Activated T-cell treated with anti-CD3 and anti-CD28 coated beads, Interleukin-2, amount 50 U/mL, for 4 hours (primary cell): Measurements from ENCODE around the gene ELP6. TPM values are rescaled to one million over a fixed set of nuclear protein-coding genes. Genes with fewer than 3 reads are reported as not detected.
A peak's percentile ranks its signal among the peaks of the same experiment; 100 is the strongest.
"Not testable (repeated sequence)": the region's sequence is repeated elsewhere in the genome, so short reads cannot be mapped to it uniquely, and the experiment has no call there.

Experiments used
- ATAC-seq, 2 donors: fragments of 200-7000 bp; cut with Tn5 transposase; one replicate each; pipeline ENCODE4 v1.10.0; 2021
- DNase-seq: peaks from one replicate; pipeline ENCODE4 v3.0.0-alpha.2; 2020
- H3K27me3 Mint-ChIP-seq: one replicate; pipeline ENCODE4 v1.8.0; 2021; ENCODE audit warnings: low read depth, mixed read lengths
- H3K36me3 Mint-ChIP-seq: one replicate; pipeline ENCODE4 v1.8.0; 2022; ENCODE audit warnings: mixed read lengths; ENCODE audit not compliant: insufficient read depth
- H3K4me1 Mint-ChIP-seq: one replicate; pipeline ENCODE4 v1.8.0; 2021; ENCODE audit warnings: low read depth, mixed read lengths
- H3K4me3 Mint-ChIP-seq: one replicate; pipeline ENCODE4 v1.8.0; 2021; ENCODE audit warnings: mild to moderate bottlenecking, moderate library complexity, mixed read lengths
- H3K9me3 Mint-ChIP-seq: one replicate; pipeline ENCODE4 v1.8.0; 2021; ENCODE audit warnings: mixed read lengths
- total RNA-seq, 3 donors: library from RNA; stranded (reverse); gene quantifications; one replicate each; pipeline ENCODE4 v1.2.1, GENCODE V29; 2021

ELP6 gene
- total RNA-seq, 3 donors from 2014 or later: 34.7 to 40.5 (median 39.2) TPM

GRCh38 chr3:47491186-47491585 is 22.3 kb downstream of the ELP6 start:
- Mint-ChIP-seq H3K27me3 (no peaks in the 10 kb centered on the region), H3K4me3 (no peak overlapping the region), H3K36me3 (peaks cover 10% of the 10 kb centered on the region), H3K9me3 (no peaks in the 10 kb centered on the region), H3K4me1 (no peaks in the 10 kb centered on the region)
- no peak for DNase-seq
- no peak for ATAC-seq

- ATAC-seq (no peak), DNase-seq (no peak)
- no peaks in the 10 kb centered on the region for H3K9me3 Mint-ChIP-seq
- no peaks in the 10 kb centered on the region for H3K4me1 Mint-ChIP-seq
- peaks cover 5% of the 10 kb centered on the region for H3K36me3 Mint-ChIP-seq
- no peaks in the 10 kb centered on the region for H3K27me3 Mint-ChIP-seq
- H3K4me3 Mint-ChIP-seq: no peak overlapping the region
Measured at GRCh38 chr3:47487265-47487664, 26.2 kb downstream of the ELP6 start.

- Mint-ChIP-seq H3K9me3 (no peaks in the 10 kb centered on the region), H3K4me3 (no peak overlapping the region), H3K36me3 (peaks cover under 1% of the 10 kb centered on the region), H3K27me3 (no peaks in the 10 kb centered on the region), H3K4me1 (no peaks in the 10 kb centered on the region)
- ATAC-seq (no peak), DNase-seq (no peak)
Measured at GRCh38 chr3:47485812-47486211, 27.7 kb downstream of the ELP6 start.

GRCh38 chr3:47482366-47482765 is 31.1 kb downstream of the ELP6 start:
- H3K36me3 Mint-ChIP-seq: no peaks in the 10 kb centered on the region
- no peak overlapping the region for H3K4me3 Mint-ChIP-seq
- H3K9me3 Mint-ChIP-seq: no peaks in the 10 kb centered on the region
- no peak for ATAC-seq
- no peaks in the 10 kb centered on the region for H3K27me3 Mint-ChIP-seq
- no peak for DNase-seq
- peaks cover 3% of the 10 kb centered on the region for H3K4me1 Mint-ChIP-seq

- H3K4me3 Mint-ChIP-seq, H3K27me3 Mint-ChIP-seq, DNase-seq, H3K9me3 Mint-ChIP-seq, ATAC-seq, H3K4me1 Mint-ChIP-seq, H3K36me3 Mint-ChIP-seq: not testable (repeated sequence)
Measured at GRCh38 chr3:47481763-47482162, 31.7 kb downstream of the ELP6 start.

GRCh38 chr3:47480267-47480666 is 33.2 kb downstream of the ELP6 start:
- DNase-seq, H3K36me3 Mint-ChIP-seq, ATAC-seq, H3K4me3 Mint-ChIP-seq, H3K27me3 Mint-ChIP-seq, H3K9me3 Mint-ChIP-seq: not testable (repeated sequence)
- H3K4me1 Mint-ChIP-seq: peaks cover 11% of the 10 kb centered on the region

GRCh38 chr3:47479826-47480160 is 33.7 kb downstream of the ELP6 start:
- H3K9me3 Mint-ChIP-seq: no peaks in the 10 kb centered on the region
- no peaks in the 10 kb centered on the region for H3K36me3 Mint-ChIP-seq
- no peak overlapping the region for H3K4me3 Mint-ChIP-seq
- H3K4me1 Mint-ChIP-seq: peaks cover 15% of the 10 kb centered on the region
- DNase-seq: no peak
- no peak for ATAC-seq
- H3K27me3 Mint-ChIP-seq: no peaks in the 10 kb centered on the region

- H3K4me3 Mint-ChIP-seq: no peak overlapping the region
- H3K36me3 Mint-ChIP-seq: no peaks in the 10 kb centered on the region
- no peak for DNase-seq
- no peak for ATAC-seq
- no peaks in the 10 kb centered on the region for H3K9me3 Mint-ChIP-seq
- peaks cover 30% of the 10 kb centered on the region for H3K4me1 Mint-ChIP-seq
- H3K27me3 Mint-ChIP-seq: no peaks in the 10 kb centered on the region
Measured at GRCh38 chr3:47478022-47478421, 35.5 kb downstream of the ELP6 start.

GRCh38 chr3:47476644-47477199 is 36.8 kb downstream of the ELP6 start:
- H3K4me1 Mint-ChIP-seq: peaks cover 34% of the 10 kb centered on the region
- no peak for ATAC-seq
- H3K27me3 Mint-ChIP-seq: no peaks in the 10 kb centered on the region
- no peaks in the 10 kb centered on the region for H3K9me3 Mint-ChIP-seq
- H3K4me3 Mint-ChIP-seq: peak overlapping the region; percentile 92
- DNase-seq: no peak
- no peaks in the 10 kb centered on the region for H3K36me3 Mint-ChIP-seq

- H3K27me3 Mint-ChIP-seq: no peaks in the 10 kb centered on the region
- ATAC-seq (no peak), DNase-seq (no peak)
- no peaks in the 10 kb centered on the region for H3K9me3 Mint-ChIP-seq
- no peaks in the 10 kb centered on the region for H3K36me3 Mint-ChIP-seq
- peak overlapping the region; percentile 92 for H3K4me3 Mint-ChIP-seq
- H3K4me1 Mint-ChIP-seq: peaks cover 35% of the 10 kb centered on the region
Measured at GRCh38 chr3:47476330-47476626, 37.2 kb downstream of the ELP6 start.

- H3K27me3 Mint-ChIP-seq: no peaks in the 10 kb centered on the region
- H3K4me1 Mint-ChIP-seq: peaks cover 38% of the 10 kb centered on the region
- peaks cover 2% of the 10 kb centered on the region for H3K36me3 Mint-ChIP-seq
- peak; percentile 94 to 95 for ATAC-seq
- H3K9me3 Mint-ChIP-seq: no peaks in the 10 kb centered on the region
- H3K4me3 Mint-ChIP-seq: peak within 1 kb of the TSS; percentile 92
- peak; percentile 96 for DNase-seq
Measured at GRCh38 chr3:47475570-47476329, 37.8 kb downstream of the ELP6 start, which contains the start of gene SCAP. SCAP (minus strand) TSS chr3:47475941; CDS start chr3:47442993, 32,948 bp downstream.

- H3K4me3 Mint-ChIP-seq: peak overlapping the region; percentile 92
- H3K36me3 Mint-ChIP-seq: peaks cover 2% of the 10 kb centered on the region
- DNase-seq: peak; percentile 30
- peaks cover 42% of the 10 kb centered on the region for H3K4me1 Mint-ChIP-seq
- H3K27me3 Mint-ChIP-seq: no peaks in the 10 kb centered on the region
- no peaks in the 10 kb centered on the region for H3K9me3 Mint-ChIP-seq
- peak; percentile 49 to 55 for ATAC-seq
Measured at GRCh38 chr3:47475029-47475569, 38.4 kb downstream of the ELP6 start.

- peaks cover 44% of the 10 kb centered on the region for H3K4me1 Mint-ChIP-seq
- no peaks in the 10 kb centered on the region for H3K9me3 Mint-ChIP-seq
- peaks cover 6% of the 10 kb centered on the region for H3K36me3 Mint-ChIP-seq
- DNase-seq: no peak
- H3K4me3 Mint-ChIP-seq: peak overlapping the region; percentile 78
- H3K27me3 Mint-ChIP-seq: no peaks in the 10 kb centered on the region
- no peak for ATAC-seq
Measured at GRCh38 chr3:47473391-47473790, 40.1 kb downstream of the ELP6 start.

GRCh38 chr3:47469616-47470015 is 43.9 kb downstream of the ELP6 start:
- Mint-ChIP-seq H3K9me3 (no peaks in the 10 kb centered on the region), H3K4me3 (no peak overlapping the region), H3K27me3 (no peaks in the 10 kb centered on the region), H3K36me3 (peaks cover 15% of the 10 kb centered on the region), H3K4me1 (peaks cover 37% of the 10 kb centered on the region)
- no peak for DNase-seq
- no peak for ATAC-seq

- H3K27me3 Mint-ChIP-seq, ATAC-seq, H3K4me3 Mint-ChIP-seq, H3K9me3 Mint-ChIP-seq, DNase-seq: not testable (repeated sequence)
- peaks cover 30% of the 10 kb centered on the region for H3K4me1 Mint-ChIP-seq
- H3K36me3 Mint-ChIP-seq: peaks cover 18% of the 10 kb centered on the region
Measured at GRCh38 chr3:47468315-47468714, 45.2 kb downstream of the ELP6 start.
